Gastrocnemius medialis (tissue), 4 donors: ENCODE data around the gene PRKCZ.

Experiments used
- CTCF ChIP-seq, 5 experiments: fragments of 450-650 bp in 3 of 5; fragments of 200-600 bp in 2 of 5; sonication (generic) in 2 of 5; IDR thresholded peaks in 4 of 5; conservative IDR thresholded peaks in 1 of 5; 1 replicate in 4 of 5; 2 replicates in 1 of 5; pipeline ENCODE4 v1.5.1; 2016 to 2019; ENCODE audit warnings: antibody characterized with exemption in 5 of 5, mild to moderate bottlenecking in 3 of 5, moderate library complexity in 3 of 5
- POLR2A ChIP-seq, 2 donors: fragments of 450-650 bp; IDR thresholded peaks; one replicate each; pipeline ENCODE4 v1.6.1; 2017; ENCODE audit warnings: antibody characterized with exemption in 2 of 2, mild to moderate bottlenecking in 2 of 2, moderate library complexity in 2 of 2

GRCh38 chr1:2115008-2115641 lies 64.9 kb downstream of the PRKCZ start:
- TF ChIP-seq CTCF (IDR thresholded peaks at IDR 0.05 in 4 of 5, conservative IDR thresholded peaks at IDR 0.05 in 1 of 5) (no peak), POLR2A (IDR thresholded peaks at IDR 0.05) (no peak)
